Measurements from ENCODE around the gene SRMS.
A peak's percentile ranks its signal among the peaks of the same experiment; 100 is the strongest.

The SRMS gene

GRCh38 chr20:63555661-63556381 lies 8.3 kb upstream of the SRMS start:
- no peak for DNase-seq (ENCODE audit: low spot score in 2 of 2)
- in situ Hi-C loops (cut with MboI; ENCODE audit: low sequenced_read_pairs), result no loop called here
- Histone ChIP-seq H3K4me1 (peaks cover 8% of the 10 kb centered on the region), H3K36me3 (replicated peaks) (no peaks in the 10 kb centered on the region), H3K4me3 (no peak overlapping the region), H3K9me3 (no peaks in the 10 kb centered on the region), H3K27me3 (ENCODE audit: low read depth) (no peaks in the 10 kb centered on the region)

GRCh38 chr20:63554361-63555278 lies 7.1 kb upstream of the SRMS start:
- in situ Hi-C loops (cut with MboI; ENCODE audit: low sequenced_read_pairs), result no loop called here
- Histone ChIP-seq H3K4me3 (peak overlapping the region; percentile 47; the same call in 1 of the 2 replicates), H3K9me3 (no peaks in the 10 kb centered on the region), H3K27me3 (ENCODE audit: low read depth) (no peaks in the 10 kb centered on the region), H3K36me3 (replicated peaks) (no peaks in the 10 kb centered on the region), H3K4me1 (peaks cover 8% of the 10 kb centered on the region)
- no peak for DNase-seq (ENCODE audit: low spot score in 2 of 2)

GRCh38 chr20:63553933-63554290 lies 6.4 kb upstream of the SRMS start, which contains the start of gene FNDC11:
Gene FNDC11 (plus strand): TSS chr20:63554159. CDS start chr20:63555664, 1,505 bp downstream.
- peak in 1 of 2 experiments; percentile 72 for DNase-seq (ENCODE audit: low spot score in 2 of 2)
- in situ Hi-C loops (cut with MboI; ENCODE audit: low sequenced_read_pairs), result no loop called here
- Histone ChIP-seq H3K36me3 (replicated peaks) (no peaks in the 10 kb centered on the region), H3K27me3 (ENCODE audit: low read depth) (no peaks in the 10 kb centered on the region), H3K4me3 (peak within 1 kb of the TSS; percentile 47), H3K4me1 (peaks cover 8% of the 10 kb centered on the region), H3K9me3 (no peaks in the 10 kb centered on the region)

DNA sequence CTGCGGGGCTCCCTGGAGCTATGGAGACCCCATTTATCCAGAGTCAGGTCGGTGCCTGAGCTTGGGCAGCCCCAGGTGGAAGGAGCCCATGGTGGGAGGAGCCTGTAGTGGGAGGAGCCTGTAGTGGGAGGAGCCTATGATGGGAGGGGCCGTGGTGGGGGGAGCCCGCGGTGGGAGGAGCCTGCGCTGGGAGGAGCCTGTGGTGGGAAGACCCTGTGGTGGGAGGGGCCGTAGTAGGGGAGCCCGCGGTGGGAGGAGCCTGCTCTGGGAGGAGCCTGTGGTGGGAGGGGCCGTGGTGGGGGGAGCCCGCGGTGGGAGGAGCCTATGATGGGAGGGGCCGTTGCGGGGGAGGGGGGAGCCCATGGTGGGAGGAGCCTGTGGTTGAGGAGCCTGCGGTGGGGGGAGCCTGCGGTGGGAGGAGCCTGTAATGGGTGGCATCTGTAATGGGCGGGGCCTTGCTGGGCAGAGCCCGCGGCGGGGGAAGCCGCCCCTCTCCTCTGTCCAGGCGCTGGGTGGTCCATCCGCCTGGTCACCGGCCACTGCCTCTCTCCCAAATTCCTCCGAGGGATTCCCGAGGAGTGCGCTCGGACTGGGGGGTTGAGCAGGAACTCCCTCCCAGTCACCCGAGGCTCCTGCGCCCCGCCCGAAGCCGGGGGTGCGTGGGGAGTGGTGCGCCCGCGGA lies 5.8 kb upstream of the SRMS start:
- Histone ChIP-seq H3K4me3 (peak overlapping the region; percentile 47), H3K36me3 (replicated peaks) (no peaks in the 10 kb centered on the region), H3K4me1 (peaks cover 8% of the 10 kb centered on the region), H3K27me3 (ENCODE audit: low read depth) (no peaks in the 10 kb centered on the region), H3K9me3 (no peaks in the 10 kb centered on the region)
- peak; percentile 60 to 96 for DNase-seq (ENCODE audit: low spot score in 2 of 2)
- in situ Hi-C loops (cut with MboI; ENCODE audit: low sequenced_read_pairs), result no loop called here

DNA sequence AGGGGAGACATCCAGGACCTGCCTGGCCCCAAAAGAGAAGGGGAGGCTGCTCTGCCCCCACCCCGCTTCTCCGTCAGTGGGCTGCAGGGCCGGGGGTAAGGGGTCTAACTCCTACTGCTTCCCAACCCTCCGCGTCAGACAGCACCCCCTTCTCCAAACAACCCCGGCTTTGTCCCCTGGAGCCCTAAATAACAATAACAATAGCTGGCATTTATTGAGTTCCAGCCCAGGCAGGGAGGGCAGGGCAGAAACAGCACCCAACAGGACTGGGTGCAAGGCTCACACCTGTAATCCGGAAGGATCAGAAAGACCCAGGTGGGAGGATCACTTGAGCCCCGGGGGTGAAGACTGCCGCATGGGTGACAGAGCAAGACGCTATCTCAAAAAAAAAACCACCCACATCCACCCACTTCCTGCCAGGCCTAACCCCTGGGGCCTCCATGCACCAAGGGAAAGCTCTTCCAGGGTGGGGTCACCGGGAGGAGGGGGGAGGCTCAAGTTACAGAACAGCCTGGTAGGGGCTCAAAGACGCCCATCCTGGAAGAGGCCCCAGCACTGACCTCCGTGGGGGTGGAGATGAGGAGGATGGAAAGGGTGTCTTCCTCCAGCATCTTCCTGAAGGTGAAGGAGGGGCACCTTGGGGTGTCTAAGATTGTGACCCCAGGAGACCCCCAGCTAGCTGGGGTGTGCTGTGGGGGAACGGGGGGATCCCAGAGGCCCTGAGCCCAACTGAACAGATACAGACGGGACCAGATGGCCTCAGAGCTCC lies 5.1 kb upstream of the SRMS start:
- H3K9me3 ChIP-seq, result no peaks in the 10 kb centered on the region
- H3K4me3 ChIP-seq, result no peak overlapping the region; the same call in 1 of the 2 replicates
- no peaks in the 10 kb centered on the region for H3K36me3 ChIP-seq (replicated peaks)
- no peaks in the 10 kb centered on the region for H3K27me3 ChIP-seq (ENCODE audit: low read depth)
- H3K4me1 ChIP-seq, result peaks cover 8% of the 10 kb centered on the region
- in situ Hi-C loops (cut with MboI; ENCODE audit: low sequenced_read_pairs), result no loop called here
- DNase-seq (ENCODE audit: low spot score in 2 of 2), result peak in 1 of 2 experiments; percentile 42

DNA sequence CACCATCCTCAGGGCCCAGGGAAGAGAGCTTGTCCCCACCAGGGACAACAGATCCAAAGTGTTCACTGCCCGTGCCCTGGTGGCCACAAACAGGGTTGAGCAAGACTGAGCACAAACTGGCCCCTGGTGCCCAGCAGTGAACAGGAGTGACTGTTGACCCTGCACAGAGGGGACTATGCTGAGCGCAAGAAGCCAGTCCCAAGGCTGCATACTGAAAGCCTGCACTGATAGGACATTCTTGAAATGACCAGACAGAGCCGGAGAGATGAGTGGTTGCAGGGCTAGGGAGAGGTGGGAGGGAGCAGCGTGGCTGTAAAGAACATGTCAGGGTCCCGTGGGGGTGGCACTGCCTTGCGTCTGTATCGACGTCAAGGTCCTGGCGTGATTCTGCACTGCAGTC lies 3.5 kb upstream of the SRMS start:
- peaks cover 8% of the 10 kb centered on the region for H3K4me1 ChIP-seq
- DNase-seq (ENCODE audit: low spot score in 2 of 2), result no peak
- no peak overlapping the region for H3K4me3 ChIP-seq
- in situ Hi-C loops (cut with MboI; ENCODE audit: low sequenced_read_pairs), result no loop called here
- H3K27me3 ChIP-seq (ENCODE audit: low read depth), result peaks cover 6% of the 10 kb centered on the region; the same call in 1 of the 2 replicates
- H3K9me3 ChIP-seq, result no peaks in the 10 kb centered on the region
- H3K36me3 ChIP-seq (replicated peaks), result no peaks in the 10 kb centered on the region

GRCh38 chr20:63549679-63550282 lies 2.2 kb upstream of the SRMS start:
- in situ Hi-C loops (cut with MboI; ENCODE audit: low sequenced_read_pairs), result no loop called here
- H3K9me3 ChIP-seq, result no peaks in the 10 kb centered on the region
- H3K27me3 ChIP-seq (ENCODE audit: low read depth), result peaks cover 9% of the 10 kb centered on the region; the same call in 1 of the 2 replicates
- H3K4me1 ChIP-seq, result peaks cover 8% of the 10 kb centered on the region
- DNase-seq (ENCODE audit: low spot score in 2 of 2), result no peak
- H3K4me3 ChIP-seq, result no peak overlapping the region
- H3K36me3 ChIP-seq (replicated peaks), result no peaks in the 10 kb centered on the region

DNA sequence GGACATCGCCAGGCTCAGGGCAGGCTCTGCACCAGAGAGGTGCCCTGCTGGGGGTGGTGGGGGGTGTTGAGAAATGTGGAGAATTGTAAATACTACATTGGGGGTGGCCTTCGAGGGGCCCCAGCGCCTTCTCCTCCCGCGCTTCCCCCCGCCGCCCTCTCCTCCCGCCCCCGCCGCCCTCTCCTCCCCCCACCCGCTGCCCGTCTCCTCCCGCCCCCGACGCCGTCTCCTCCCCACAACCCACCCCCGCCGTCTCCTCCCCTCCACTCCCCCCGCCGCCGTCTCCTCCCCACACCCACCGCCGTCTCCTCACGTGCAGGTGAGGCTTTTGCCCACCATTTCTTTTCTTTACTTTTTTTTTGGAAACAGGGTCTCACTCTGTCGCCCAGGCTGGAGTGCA lies 1.5 kb upstream of the SRMS start:
- H3K4me1 ChIP-seq, result peaks cover 8% of the 10 kb centered on the region
- H3K9me3 ChIP-seq, result no peaks in the 10 kb centered on the region
- no peak overlapping the region for H3K4me3 ChIP-seq
- no peaks in the 10 kb centered on the region for H3K36me3 ChIP-seq (replicated peaks)
- peaks cover 9% of the 10 kb centered on the region; the same call in 1 of the 2 replicates for H3K27me3 ChIP-seq (ENCODE audit: low read depth)
- in situ Hi-C loops (cut with MboI; ENCODE audit: low sequenced_read_pairs), result no loop called here
- DNase-seq (ENCODE audit: low spot score in 2 of 2), result no peak

GRCh38 chr20:63548542-63548941 lies 993 bp upstream of the SRMS start:
- H3K27me3 ChIP-seq (ENCODE audit: low read depth), result peaks cover 9% of the 10 kb centered on the region; the same call in 1 of the 2 replicates
- no peak overlapping the region for H3K4me3 ChIP-seq
- H3K36me3 ChIP-seq (replicated peaks), result no peaks in the 10 kb centered on the region
- no peak for DNase-seq (ENCODE audit: low spot score in 2 of 2)
- H3K9me3 ChIP-seq, result no peaks in the 10 kb centered on the region
- in situ Hi-C loops (cut with MboI; ENCODE audit: low sequenced_read_pairs), result no loop called here
- H3K4me1 ChIP-seq, result peaks cover 8% of the 10 kb centered on the region

DNA sequence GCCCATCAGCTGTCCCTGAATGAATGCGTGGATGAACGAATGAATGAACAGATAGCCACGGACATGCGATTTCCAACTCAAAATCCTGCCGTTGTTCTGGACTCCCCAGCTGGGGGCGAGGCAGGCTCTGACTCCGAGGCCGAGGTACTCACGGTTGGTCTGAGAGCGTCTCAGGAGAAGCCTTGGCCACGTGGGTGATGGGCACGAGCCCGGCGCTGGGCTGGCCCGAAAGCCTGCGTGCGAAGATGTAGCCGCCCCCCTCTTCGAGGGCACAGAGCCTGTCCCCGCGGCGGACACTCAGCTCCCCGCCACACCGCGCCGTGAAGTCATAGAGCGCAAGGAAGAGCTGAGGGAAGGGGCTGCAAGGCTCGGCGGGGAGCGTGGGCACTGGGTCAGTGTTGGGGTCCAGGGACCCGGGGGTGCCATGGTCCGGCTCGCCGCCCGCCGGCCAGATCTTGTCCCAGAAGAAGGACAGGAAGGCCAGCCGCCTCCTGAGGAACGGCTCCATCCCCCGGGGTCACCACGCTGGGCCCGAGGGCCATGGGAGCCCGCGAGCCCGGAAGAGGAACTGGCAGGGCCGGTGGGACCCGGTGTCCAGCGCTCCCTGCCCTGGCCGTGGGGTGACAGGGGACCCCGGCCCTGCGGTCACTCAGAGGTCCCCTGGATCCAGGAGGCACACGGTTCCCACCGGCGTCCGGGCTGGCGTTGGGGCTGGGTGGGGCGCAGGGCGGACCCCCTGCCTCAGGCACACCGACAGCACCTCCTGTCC lies 409 bp downstream of the SRMS start:
- Histone ChIP-seq H3K4me3 (no peak overlapping the region), H3K4me1 (no peaks in the 10 kb centered on the region), H3K36me3 (replicated peaks) (no peaks in the 10 kb centered on the region), H3K27me3 (ENCODE audit: low read depth) (peaks cover 9% of the 10 kb centered on the region; the same call in 1 of the 2 replicates), H3K9me3 (no peaks in the 10 kb centered on the region)
- no peak for DNase-seq (ENCODE audit: low spot score in 2 of 2)
- in situ Hi-C loops (cut with MboI; ENCODE audit: low sequenced_read_pairs), result no loop called here

- H3K27me3 ChIP-seq (ENCODE audit: low read depth), result peaks cover 9% of the 10 kb centered on the region; the same call in 1 of the 2 replicates
- no peaks in the 10 kb centered on the region for H3K36me3 ChIP-seq (replicated peaks)
- H3K9me3 ChIP-seq, result no peaks in the 10 kb centered on the region
- no peak for DNase-seq (ENCODE audit: low spot score in 2 of 2)
- in situ Hi-C loops (cut with MboI; ENCODE audit: low sequenced_read_pairs), result no loop called here
- H3K4me1 ChIP-seq, result no peaks in the 10 kb centered on the region
- no peak overlapping the region for H3K4me3 ChIP-seq
These were observed 1.1 kb downstream of the SRMS start for GRCh38 chr20:63546256-63546955.

DNA sequence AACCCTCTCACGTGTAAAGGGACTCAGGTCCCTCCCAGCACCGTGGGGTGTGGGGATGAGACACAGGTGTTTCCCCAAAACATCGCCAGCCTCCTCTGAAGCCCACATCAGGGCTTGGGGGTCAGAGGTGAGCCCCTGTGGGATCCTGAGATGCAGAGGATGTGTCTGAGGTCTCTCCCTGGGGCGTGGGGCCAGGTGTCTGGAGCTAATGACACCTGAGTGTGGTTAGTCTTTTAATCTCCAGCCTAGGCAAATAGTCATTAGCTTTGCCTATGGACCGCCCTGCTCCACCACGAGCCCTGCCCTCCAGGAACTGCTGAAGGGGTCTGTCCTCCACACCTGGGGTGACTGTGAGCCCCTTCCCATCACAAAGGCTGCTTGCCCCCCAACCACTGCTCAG lies 1.7 kb downstream of the SRMS start:
- no peaks in the 10 kb centered on the region for H3K4me1 ChIP-seq
- no peak overlapping the region for H3K4me3 ChIP-seq
- H3K9me3 ChIP-seq, result no peaks in the 10 kb centered on the region
- in situ Hi-C loops (cut with MboI; ENCODE audit: low sequenced_read_pairs), result no loop called here
- H3K27me3 ChIP-seq (ENCODE audit: low read depth), result peaks cover 9% of the 10 kb centered on the region; the same call in 1 of the 2 replicates
- H3K36me3 ChIP-seq (replicated peaks), result no peaks in the 10 kb centered on the region
- DNase-seq (ENCODE audit: low spot score in 2 of 2), result no peak

Measured in HAP-1 (cell line).